ENCODE measurements around the gene MCEMP1.

The MCEMP1 gene, protein sequence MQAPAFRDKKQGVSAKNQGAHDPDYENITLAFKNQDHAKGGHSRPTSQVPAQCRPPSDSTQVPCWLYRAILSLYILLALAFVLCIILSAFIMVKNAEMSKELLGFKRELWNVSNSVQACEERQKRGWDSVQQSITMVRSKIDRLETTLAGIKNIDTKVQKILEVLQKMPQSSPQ

DNA sequence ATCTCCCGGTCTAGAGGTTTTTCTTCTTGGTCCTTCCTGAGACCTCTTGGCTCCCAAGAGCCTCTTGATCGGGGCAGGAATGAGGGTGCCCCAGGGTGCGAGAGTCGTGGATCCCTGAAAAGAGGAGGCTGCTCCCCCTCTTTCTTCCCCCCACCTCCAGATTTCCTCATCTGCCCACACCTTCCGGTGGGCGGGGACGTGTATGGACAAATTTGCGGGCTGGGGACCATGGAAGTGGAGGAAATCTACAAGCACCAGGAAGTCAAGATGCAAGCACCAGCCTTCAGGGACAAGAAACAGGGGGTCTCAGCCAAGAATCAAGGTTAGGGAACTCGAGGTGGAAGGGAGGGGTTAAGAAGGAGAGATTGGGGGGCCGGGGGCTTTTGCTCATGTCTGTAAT lies at the start of gene MCEMP1:
Gene MCEMP1 (plus strand): TSS at position 237 of the 400 bp plus-strand sequence. CDS start 31 bp downstream, at position 268.
- Histone ChIP-seq H3K27ac (ENCODE audit: low read length) (no peak within 1 kb of the TSS), H3K9me3 (ENCODE audit: control insufficient read depth in 1 of 2, low read length in 2 of 2) (no peaks in the 10 kb centered on the region), H3K27me3 (ENCODE audit: low read depth, low read length) (peaks cover 4% of the 10 kb centered on the region), H3K36me3 (ENCODE audit: control insufficient read depth in 1 of 2, insufficient read depth in 2 of 2, low read length in 2 of 2) (no peaks in the 10 kb centered on the region), H3K4me1 (ENCODE audit: control insufficient read depth in 1 of 2, insufficient read depth in 2 of 2, low read length in 2 of 2) (peaks cover 0 to 11% of the 10 kb centered on the region in 2 donors), H3K4me3 (ENCODE audit: low read depth in 1 of 2, low read length in 2 of 2) (no peak within 1 kb of the TSS)

DNA sequence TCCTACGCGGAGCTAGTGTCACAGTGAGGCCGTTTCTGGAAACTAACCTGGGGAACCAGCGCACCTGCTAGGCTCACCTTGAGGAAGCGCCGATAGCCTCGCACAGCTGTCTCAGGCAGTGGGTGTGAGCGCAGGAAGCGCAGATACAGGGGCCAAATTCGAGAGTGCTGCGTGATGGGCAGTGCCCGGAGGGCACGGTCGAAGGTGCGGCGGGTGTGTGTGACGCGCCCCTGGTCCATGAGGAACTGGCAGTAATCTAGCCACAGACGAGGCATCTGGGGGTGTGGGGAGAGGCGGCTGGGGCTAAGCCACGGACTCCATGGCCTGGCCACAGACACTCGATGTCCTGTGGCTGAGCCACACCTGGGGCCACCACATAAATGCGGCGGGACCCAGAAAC lies 49.7 kb upstream of the MCEMP1 start:
- H3K27ac ChIP-seq (ENCODE audit: low read length), result no peak overlapping the region
- H3K9me3 ChIP-seq (ENCODE audit: control insufficient read depth in 1 of 2, low read length in 2 of 2), result no peaks in the 10 kb centered on the region
- no peaks in the 10 kb centered on the region for H3K27me3 ChIP-seq (ENCODE audit: low read depth, low read length)
- peaks cover 22 to 45% of the 10 kb centered on the region in 2 donors for H3K36me3 ChIP-seq (ENCODE audit: control insufficient read depth in 1 of 2, insufficient read depth in 2 of 2, low read length in 2 of 2)
- peaks cover 15 to 31% of the 10 kb centered on the region in 2 donors for H3K4me1 ChIP-seq (ENCODE audit: control insufficient read depth in 1 of 2, insufficient read depth in 2 of 2, low read length in 2 of 2)
- H3K4me3 ChIP-seq (ENCODE audit: low read depth in 1 of 2, low read length in 2 of 2), result no peak overlapping the region

DNA sequence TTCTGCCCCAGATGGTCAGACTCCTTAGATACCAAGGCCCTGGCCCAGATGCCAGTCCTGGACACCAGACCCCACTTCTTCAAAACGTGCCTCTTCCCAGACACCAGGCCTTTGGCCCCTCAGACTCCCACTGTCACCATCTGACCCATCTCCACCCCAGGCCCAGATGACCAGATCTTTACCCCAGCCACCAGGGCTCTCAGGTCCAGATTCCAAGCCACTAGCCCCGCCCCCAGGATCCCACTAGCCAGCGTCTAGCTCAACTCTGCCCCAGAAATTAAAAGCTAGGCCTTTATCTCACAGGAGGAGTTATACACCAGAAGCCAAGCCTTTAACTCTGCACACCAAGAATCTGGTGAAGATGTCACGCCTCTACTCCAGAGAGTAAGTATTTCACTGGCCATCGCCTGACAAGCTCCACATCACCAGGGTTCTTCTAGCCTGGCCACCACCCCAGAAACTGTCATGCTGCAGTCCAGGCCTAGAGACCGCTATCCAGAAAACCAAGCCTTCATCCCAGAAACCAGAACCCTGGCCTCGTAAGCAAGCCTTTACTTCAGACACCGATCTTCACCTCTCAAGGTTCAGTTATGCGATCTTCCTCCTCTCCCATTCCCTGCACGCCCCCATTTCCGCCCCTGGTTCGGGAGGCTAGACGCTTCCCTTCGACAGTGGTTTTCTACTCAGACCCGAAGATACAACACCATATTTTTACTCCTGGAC lies 48.1 kb upstream of the MCEMP1 start:
- H3K27ac ChIP-seq (ENCODE audit: low read length), result peak overlapping the region; percentile 93
- H3K27me3 ChIP-seq (ENCODE audit: low read depth, low read length), result no peaks in the 10 kb centered on the region
- peaks cover 12 to 36% of the 10 kb centered on the region in 2 donors for H3K36me3 ChIP-seq (ENCODE audit: control insufficient read depth in 1 of 2, insufficient read depth in 2 of 2, low read length in 2 of 2)
- no peaks in the 10 kb centered on the region for H3K9me3 ChIP-seq (ENCODE audit: control insufficient read depth in 1 of 2, low read length in 2 of 2)
- H3K4me3 ChIP-seq (ENCODE audit: low read depth in 1 of 2, low read length in 2 of 2), result peak overlapping the region; percentile 95 to 100
- H3K4me1 ChIP-seq (ENCODE audit: control insufficient read depth in 1 of 2, insufficient read depth in 2 of 2, low read length in 2 of 2), result peaks cover 15 to 31% of the 10 kb centered on the region in 2 donors

DNA sequence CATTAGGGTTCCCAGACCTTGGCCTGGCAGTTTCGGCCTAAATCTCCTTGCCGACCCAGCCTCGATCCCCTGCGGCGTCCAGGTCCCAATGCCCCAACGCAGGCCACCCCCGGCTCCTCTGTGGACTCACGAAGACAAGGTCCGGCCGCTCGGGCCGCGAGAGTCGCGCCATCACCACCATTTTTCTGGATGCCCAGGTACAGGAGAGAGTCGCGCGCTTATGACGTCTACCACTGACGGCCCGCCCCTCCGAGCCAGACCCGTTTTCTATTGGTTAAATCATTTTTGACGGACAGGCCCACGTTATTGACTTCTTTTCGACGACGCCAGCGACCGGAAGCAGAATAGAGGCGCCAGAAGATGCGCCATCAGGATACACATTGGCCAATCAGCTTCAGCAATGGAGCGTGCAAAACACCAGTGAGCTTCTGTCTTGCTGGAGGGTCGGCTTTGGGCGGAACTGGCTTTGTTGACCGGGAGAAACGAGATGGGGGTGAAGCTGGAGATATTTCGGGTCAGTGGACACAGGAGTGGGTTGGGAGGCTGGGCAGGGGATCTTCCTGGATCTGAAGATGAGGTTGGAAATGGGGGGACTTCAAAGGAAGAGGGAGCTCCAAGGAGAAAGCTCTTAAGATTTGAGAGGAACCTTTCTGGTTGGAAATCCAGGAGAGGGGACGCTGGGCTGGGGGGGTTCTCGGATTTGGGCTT lies 47.4 kb upstream of the MCEMP1 start, which contains the start of the genes PET100 and XAB2:
Gene PET100 (plus strand): TSS at position 447 of the 708 bp plus-strand sequence. CDS start 41 bp downstream, at position 488.
Gene XAB2 (minus strand): TSS at position 199 of the 708 bp plus-strand sequence. CDS start 18 bp downstream, at position 181.
- Histone ChIP-seq H3K9me3 (ENCODE audit: control insufficient read depth in 1 of 2, low read length in 2 of 2) (no peaks in the 10 kb centered on the region), H3K27ac (ENCODE audit: low read length) (peak within 1 kb of the TSS; percentile 95), H3K36me3 (ENCODE audit: control insufficient read depth in 1 of 2, insufficient read depth in 2 of 2, low read length in 2 of 2) (peaks cover 12 to 29% of the 10 kb centered on the region in 2 donors), H3K4me3 (ENCODE audit: low read depth in 1 of 2, low read length in 2 of 2) (peak within 1 kb of the TSS; percentile 95 to 100), H3K27me3 (ENCODE audit: low read depth, low read length) (no peaks in the 10 kb centered on the region), H3K4me1 (ENCODE audit: control insufficient read depth in 1 of 2, insufficient read depth in 2 of 2, low read length in 2 of 2) (peaks cover 15 to 31% of the 10 kb centered on the region in 2 donors)

DNA sequence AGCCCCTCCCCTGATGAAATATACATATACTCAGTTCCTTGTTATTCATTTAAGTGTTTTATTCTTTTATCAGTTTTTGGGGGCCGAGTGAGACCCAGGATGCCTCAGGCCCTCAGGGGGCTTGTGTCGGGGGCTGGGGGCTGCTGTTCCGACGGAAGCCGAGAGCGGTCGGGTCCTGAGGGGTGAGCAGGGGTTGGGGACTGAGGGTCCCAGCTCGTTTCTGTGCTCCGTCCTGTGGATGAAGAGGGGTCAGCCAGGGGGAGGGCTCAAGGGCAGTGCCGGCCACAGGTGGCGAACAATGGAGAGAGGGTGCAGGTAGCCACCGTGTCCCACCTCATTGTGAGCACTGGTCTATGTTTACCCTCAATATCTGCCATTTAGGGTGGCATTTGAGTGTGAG lies 45.3 kb upstream of the MCEMP1 start:
- Histone ChIP-seq H3K9me3 (ENCODE audit: control insufficient read depth in 1 of 2, low read length in 2 of 2) (no peaks in the 10 kb centered on the region), H3K36me3 (ENCODE audit: control insufficient read depth in 1 of 2, insufficient read depth in 2 of 2, low read length in 2 of 2) (peaks cover 6 to 13% of the 10 kb centered on the region in 2 donors), H3K4me3 (ENCODE audit: low read depth in 1 of 2, low read length in 2 of 2) (no peak overlapping the region), H3K4me1 (ENCODE audit: control insufficient read depth in 1 of 2, insufficient read depth in 2 of 2, low read length in 2 of 2) (peaks cover 15 to 31% of the 10 kb centered on the region in 2 donors), H3K27ac (ENCODE audit: low read length) (no peak overlapping the region), H3K27me3 (ENCODE audit: low read depth, low read length) (no peaks in the 10 kb centered on the region)

DNA sequence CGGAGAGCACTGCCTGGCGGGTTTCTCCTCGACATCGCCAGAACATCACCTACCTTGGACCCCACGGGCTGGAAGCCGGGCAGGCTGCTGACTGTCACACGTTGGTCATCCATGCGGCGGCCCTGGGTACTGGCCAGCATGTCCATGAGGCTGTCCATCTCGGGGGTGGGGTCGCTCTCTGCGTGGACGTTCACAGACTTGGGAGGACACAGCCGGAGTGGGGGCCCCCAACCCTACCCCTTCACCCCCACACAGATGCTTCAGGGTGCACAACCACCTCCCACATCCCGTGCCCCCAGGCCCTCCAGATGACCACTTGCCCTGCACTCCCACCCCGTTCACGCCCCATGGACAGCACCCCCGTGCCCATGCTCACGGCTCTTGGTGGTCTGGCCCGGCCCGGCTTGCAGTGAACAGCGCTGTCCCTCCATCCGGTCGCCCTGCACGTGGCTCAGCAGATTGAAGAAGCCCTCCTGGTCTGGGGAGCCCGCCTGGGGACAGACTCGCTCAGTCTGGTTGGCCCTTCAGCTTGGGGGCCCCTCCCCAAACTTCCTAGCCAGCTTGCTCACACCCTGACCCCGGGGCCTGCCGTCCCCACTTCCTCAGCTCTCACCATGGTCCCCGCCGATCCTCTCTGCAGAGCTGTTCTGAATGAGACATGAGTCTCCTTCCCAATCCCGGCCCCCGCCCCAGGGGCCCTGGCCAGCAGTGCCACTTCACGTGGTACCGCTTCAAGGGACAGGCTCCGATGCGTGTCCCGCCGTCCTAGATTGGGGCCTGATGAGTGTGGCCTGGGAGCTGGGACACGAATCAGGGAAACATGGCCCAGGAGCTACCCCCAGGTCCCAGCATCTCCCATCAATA lies 44.3 kb upstream of the MCEMP1 start:
- H3K4me3 ChIP-seq (ENCODE audit: low read depth in 1 of 2, low read length in 2 of 2), result no peak overlapping the region
- no peaks in the 10 kb centered on the region for H3K9me3 ChIP-seq (ENCODE audit: control insufficient read depth in 1 of 2, low read length in 2 of 2)
- H3K4me1 ChIP-seq (ENCODE audit: control insufficient read depth in 1 of 2, insufficient read depth in 2 of 2, low read length in 2 of 2), result peaks cover 15 to 29% of the 10 kb centered on the region in 2 donors
- H3K36me3 ChIP-seq (ENCODE audit: control insufficient read depth in 1 of 2, insufficient read depth in 2 of 2, low read length in 2 of 2), result peaks cover 0 to 13% of the 10 kb centered on the region in 2 donors
- H3K27me3 ChIP-seq (ENCODE audit: low read depth, low read length), result no peaks in the 10 kb centered on the region
- no peak overlapping the region for H3K27ac ChIP-seq (ENCODE audit: low read length)

DNA sequence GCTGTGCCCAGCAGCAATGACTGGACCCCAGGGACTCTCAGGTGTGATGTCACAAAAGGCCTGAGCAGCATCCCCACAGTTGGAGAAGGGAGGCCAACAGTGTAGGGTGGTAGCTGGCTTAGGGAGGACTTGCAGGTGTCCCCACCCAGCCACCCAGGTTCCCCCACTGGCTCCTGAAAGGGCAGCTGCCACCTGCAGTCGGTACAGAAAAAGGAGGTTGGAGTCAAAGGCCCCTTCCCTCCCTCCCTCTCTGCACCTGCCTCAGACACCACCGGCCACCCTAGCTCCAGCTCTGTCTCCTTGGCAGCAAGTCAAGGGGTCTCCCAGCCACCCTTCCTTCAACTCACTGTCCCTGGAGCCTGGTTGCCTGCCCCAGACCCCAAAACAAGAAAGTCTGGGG lies 43.2 kb upstream of the MCEMP1 start, which contains the start of gene PCP2:
Gene PCP2 (minus strand): TSS at position 22 of the 400 bp plus-strand sequence. CDS start 262 bp downstream, outside the sequence.
- Histone ChIP-seq H3K4me1 (ENCODE audit: control insufficient read depth in 1 of 2, insufficient read depth in 2 of 2, low read length in 2 of 2) (peaks cover 8 to 18% of the 10 kb centered on the region in 2 donors), H3K4me3 (ENCODE audit: low read depth in 1 of 2, low read length in 2 of 2) (no peak within 1 kb of the TSS), H3K9me3 (ENCODE audit: control insufficient read depth in 1 of 2, low read length in 2 of 2) (no peaks in the 10 kb centered on the region), H3K27me3 (ENCODE audit: low read depth, low read length) (no peaks in the 10 kb centered on the region), H3K36me3 (ENCODE audit: control insufficient read depth in 1 of 2, insufficient read depth in 2 of 2, low read length in 2 of 2) (peaks cover 0 to 13% of the 10 kb centered on the region in 2 donors), H3K27ac (ENCODE audit: low read length) (no peak within 1 kb of the TSS)

DNA sequence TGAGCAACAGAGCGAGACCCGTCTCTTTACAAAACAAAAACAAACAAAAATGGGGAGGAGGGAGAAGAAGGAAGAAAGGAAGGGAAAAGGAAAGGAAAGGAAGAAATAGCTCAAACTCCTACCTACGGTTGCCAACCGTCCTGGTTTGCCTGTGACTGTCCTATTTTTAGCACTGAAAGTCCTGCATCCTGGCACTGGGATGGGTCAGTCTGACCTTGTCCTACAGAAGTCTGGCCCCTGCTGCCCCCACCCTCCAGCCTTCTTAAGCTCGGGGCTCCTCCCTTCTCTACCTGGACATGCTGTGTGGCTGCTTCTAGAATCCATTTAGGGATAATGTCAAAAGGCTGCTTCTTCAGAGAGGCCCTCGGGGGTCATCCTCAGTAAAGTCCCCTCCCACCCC lies 41.2 kb upstream of the MCEMP1 start:
- H3K4me1 ChIP-seq (ENCODE audit: control insufficient read depth in 1 of 2, insufficient read depth in 2 of 2, low read length in 2 of 2), result peaks cover 0 to 9% of the 10 kb centered on the region in 2 donors
- H3K27ac ChIP-seq (ENCODE audit: low read length), result no peak overlapping the region
- H3K36me3 ChIP-seq (ENCODE audit: control insufficient read depth in 1 of 2, insufficient read depth in 2 of 2, low read length in 2 of 2), result peaks cover 0 to 13% of the 10 kb centered on the region in 2 donors
- no peaks in the 10 kb centered on the region for H3K9me3 ChIP-seq (ENCODE audit: control insufficient read depth in 1 of 2, low read length in 2 of 2)
- no peak overlapping the region for H3K4me3 ChIP-seq (ENCODE audit: low read depth in 1 of 2, low read length in 2 of 2)
- no peaks in the 10 kb centered on the region for H3K27me3 ChIP-seq (ENCODE audit: low read depth, low read length)

DNA sequence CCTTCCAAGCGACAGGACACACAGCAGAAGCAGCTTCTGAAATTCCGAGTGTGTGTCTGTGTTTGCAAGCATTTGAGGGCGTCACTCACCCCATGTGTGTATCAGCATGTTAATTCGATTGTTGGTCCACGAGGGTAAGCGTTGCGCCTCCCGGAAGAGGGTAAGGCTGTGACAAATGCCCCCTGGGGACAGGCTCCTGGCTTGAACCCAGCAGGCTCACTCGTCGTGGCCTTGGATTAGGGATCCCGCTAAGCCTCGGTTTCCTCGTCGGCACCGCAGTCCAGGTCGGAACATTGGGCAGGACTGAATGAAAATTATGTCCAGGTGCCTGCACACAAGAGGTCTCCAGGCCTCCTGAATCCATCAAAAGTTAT lies 40.6 kb upstream of the MCEMP1 start:
- no peaks in the 10 kb centered on the region for H3K27me3 ChIP-seq (ENCODE audit: low read depth, low read length)
- H3K27ac ChIP-seq (ENCODE audit: low read length), result no peak overlapping the region
- peaks cover 0 to 4% of the 10 kb centered on the region in 2 donors for H3K4me1 ChIP-seq (ENCODE audit: control insufficient read depth in 1 of 2, insufficient read depth in 2 of 2, low read length in 2 of 2)
- no peaks in the 10 kb centered on the region for H3K9me3 ChIP-seq (ENCODE audit: control insufficient read depth in 1 of 2, low read length in 2 of 2)
- peaks cover 0 to 13% of the 10 kb centered on the region in 2 donors for H3K36me3 ChIP-seq (ENCODE audit: control insufficient read depth in 1 of 2, insufficient read depth in 2 of 2, low read length in 2 of 2)
- H3K4me3 ChIP-seq (ENCODE audit: low read depth in 1 of 2, low read length in 2 of 2), result no peak overlapping the region

DNA sequence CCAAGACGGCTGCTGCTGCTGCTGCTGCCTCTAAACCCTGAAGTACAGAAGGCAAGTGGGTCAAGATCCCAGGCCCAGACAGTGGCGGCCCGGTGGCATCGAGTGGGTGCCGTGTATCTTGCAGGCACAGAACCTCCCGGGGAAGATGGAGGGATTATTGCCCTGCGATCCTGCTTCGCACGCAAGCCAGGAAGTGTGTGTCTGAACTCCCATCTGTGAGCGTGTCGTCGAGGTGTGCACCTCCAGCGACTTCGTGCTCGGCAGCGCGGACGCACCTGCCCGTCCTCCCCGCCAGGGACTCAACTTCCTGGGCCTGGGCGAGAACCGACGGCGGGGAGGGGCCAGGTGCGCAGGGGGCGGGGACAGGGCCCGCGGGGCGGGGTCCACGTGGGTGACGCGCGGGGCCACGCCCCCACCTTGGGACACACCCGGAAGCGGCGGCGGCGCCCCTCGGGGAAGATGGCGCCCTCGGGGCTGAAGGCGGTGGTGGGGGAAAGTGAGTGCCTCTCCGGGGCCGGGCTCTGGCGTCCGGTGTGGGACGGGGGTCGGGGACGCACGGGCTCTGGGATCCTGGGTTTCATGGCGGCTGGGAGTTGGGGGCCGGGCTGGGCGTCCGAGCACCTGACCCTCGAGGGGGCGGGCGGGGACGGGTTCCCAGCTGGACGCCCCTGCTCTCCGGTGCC lies 40.1 kb upstream of the MCEMP1 start, which contains the start of gene STXBP2:
Gene STXBP2 (plus strand): TSS at position 420 of the 683 bp plus-strand sequence. CDS start 40 bp downstream, at position 460.
- peak within 1 kb of the TSS; percentile 45 for H3K27ac ChIP-seq (ENCODE audit: low read length)
- peak within 1 kb of the TSS; percentile 39 to 50 for H3K4me3 ChIP-seq (ENCODE audit: low read depth in 1 of 2, low read length in 2 of 2)
- H3K4me1 ChIP-seq (ENCODE audit: control insufficient read depth in 1 of 2, insufficient read depth in 2 of 2, low read length in 2 of 2), result peaks cover 0 to 4% of the 10 kb centered on the region in 2 donors
- H3K36me3 ChIP-seq (ENCODE audit: control insufficient read depth in 1 of 2, insufficient read depth in 2 of 2, low read length in 2 of 2), result peaks cover 0 to 10% of the 10 kb centered on the region in 2 donors
- no peaks in the 10 kb centered on the region for H3K9me3 ChIP-seq (ENCODE audit: control insufficient read depth in 1 of 2, low read length in 2 of 2)
- no peaks in the 10 kb centered on the region for H3K27me3 ChIP-seq (ENCODE audit: low read depth, low read length)

Data from muscle layer of duodenum (tissue), 2 donors.